ENCODE measurements around the gene IGSF22. TPM values are rescaled to one million over a fixed set of nuclear protein-coding genes. Genes with fewer than 3 reads are reported as not detected.
A peak's percentile ranks its signal among the peaks of the same experiment; 100 is the strongest.

Gene IGSF22
- total and polyA plus RNA-seq, 2 of the 8 experiments (the other 6 are each of a cell fraction or from before 2014, with no cell fraction given), result 0.14 TPM; not detected in 1

- peak in 1 of 2 experiments; percentile 97 for DNase-seq (ENCODE audit: low read depth in 1 of 2, low spot score in 2 of 2)
- Histone ChIP-seq H4K8ac (ENCODE audit: extremely low read depth, insufficient read depth, low read length) (peak within 1 kb of the TSS; percentile 81; the same call in 1 of the 2 replicates), H3K4ac (replicated peaks; ENCODE audit: insufficient read length, low read depth, low read length) (peak within 1 kb of the TSS; percentile 57), H4K5ac (ENCODE audit: insufficient read length, low read depth, low read length) (no peak within 1 kb of the TSS), H4K20me1 (replicated peaks in 1 of 2; ENCODE audit: control insufficient read depth in 1 of 2, insufficient read depth in 2 of 2, low read length in 2 of 2) (no peaks in the 10 kb centered on the region), H3K18ac (ENCODE audit: extremely low read depth, low read length) (peak within 1 kb of the TSS; percentile 71), H2BK12ac (ENCODE audit: low read depth, low read length) (no peak within 1 kb of the TSS), H3K79me2 (ENCODE audit: control insufficient read depth in 1 of 2, insufficient read depth in 2 of 2, low read length in 2 of 2) (no peaks in the 10 kb centered on the region), H4K91ac (replicated peaks; ENCODE audit: insufficient read length, low read length) (no peak within 1 kb of the TSS), H2BK5ac (ENCODE audit: low read depth, low read length) (peak within 1 kb of the TSS; percentile 77; the same call in 1 of the 2 replicates), H2AK5ac (ENCODE audit: low read depth, low read length) (peak within 1 kb of the TSS; percentile 93; the same call in 1 of the 2 replicates), H3K56ac (replicated peaks; ENCODE audit: insufficient read length, low read depth, low read length) (no peak within 1 kb of the TSS), H3K9ac (replicated peaks in 1 of 4; ENCODE audit: extremely low read depth in 1 of 4, low read depth in 3 of 4, low read length in 3 of 4) (peak within 1 kb of the TSS in 3 of 4 experiments; percentile 46 to 78 (median 68); a peak in 6 of 7 replicates), H3K79me1 (ENCODE audit: low read depth, low read length) (no peaks in the 10 kb centered on the region), H2BK20ac (ENCODE audit: low read length) (0 out of 2 replicates have a peak within 1 kb of the TSS, but pooled peaks have one; percentile 13), H3K14ac (ENCODE audit: insufficient read length) (no peak within 1 kb of the TSS), H3K27ac (ENCODE audit: low read depth, low read length) (no peak within 1 kb of the TSS), H3K4me2 (ENCODE audit: insufficient read depth in 1 of 2, low read depth in 2 of 2, low read length in 2 of 2) (peak within 1 kb of the TSS; percentile 79 to 89), H2BK15ac (ENCODE audit: low read length) (no peak within 1 kb of the TSS), H2BK120ac (replicated peaks; ENCODE audit: low read depth, low read length) (no peak within 1 kb of the TSS), H3K23me2 (ENCODE audit: low read depth, low read length) (peaks cover 8% of the 10 kb centered on the region), H3K23ac (ENCODE audit: insufficient read length) (no peak within 1 kb of the TSS), H2AFZ (ENCODE audit: low read length) (peak within 1 kb of the TSS; percentile 98), H3K4me3 (ENCODE audit: extremely low read depth in 1 of 4, insufficient read depth in 2 of 4, low read depth in 3 of 4, low read length in 4 of 4) (peak within 1 kb of the TSS; percentile 47 to 87 (median 57)), H3K27me3 (replicated peaks in 1 of 4; ENCODE audit: control insufficient read depth in 3 of 4, extremely low read depth in 1 of 4, insufficient read depth in 3 of 4, low read length in 3 of 4) (peaks cover 0 to 7% (median 5%) of the 10 kb centered on the region in 4 experiments; a peak in 5 of 7 replicates), H3K9me3 (ENCODE audit: insufficient read depth in 2 of 2, low read depth in 1 of 2, low read length in 1 of 2) (no peaks in the 10 kb centered on the region), H3K36me3 (ENCODE audit: control insufficient read depth in 2 of 4, insufficient read depth in 4 of 4, low read length in 3 of 4) (no peaks in the 10 kb centered on the region), H3K4me1 (replicated peaks in 1 of 4; ENCODE audit: control insufficient read depth in 3 of 4, insufficient read depth in 4 of 4, low read length in 3 of 4) (peaks cover 0 to 9% (median 2%) of the 10 kb centered on the region in 4 experiments; a peak in 3 of 7 replicates)
- ChIA-PET CTCF (ENCODE audit: partially characterized antibody) (interaction anchor here (1.8 to 2.0 kb wide), 3 partner anchors 23 to 29 kb away, joined by 4 to 7 read pairs (median 5); no protein-coding TSS in a partner anchor), POLR2A (ENCODE audit: partially characterized antibody) (interaction anchor here (0.8 to 1.4 kb wide), 4 partner anchors 17 to 30 kb away, joined by 3 to 6 read pairs (median 3); partner anchors contain the start of gene IGSF22)
- FAIRE-seq, result no peak
- 6% methylated on average over 37 of the region's 98 CpGs; no CpG with 5 or more reads in 1 of the 2 experiments for WGBS, 2 experiments (ENCODE audit: extremely low coverage in 1 of 2, insufficient coverage in 1 of 2, insufficient read length in 1 of 2, insufficient replicate concordance in 2 of 2, low coverage in 1 of 2, low lambda C conversion rate in 2 of 2, missing lambda C conversion rate in 1 of 2)
- no peak for TF ChIP-seq SP4 (IDR thresholded peaks at IDR 0.05; ENCODE audit: low read length)
- TF ChIP-seq POLR2A (IDR thresholded peaks at IDR 0.05; ENCODE audit: control extremely low read depth in 1 of 2, low read depth in 2 of 2, low read length in 2 of 2), result peak in 1 of 2 experiments; percentile 41; a peak in 2 of 3 replicates
- TF ChIP-seq NRF1 (IDR thresholded peaks at IDR 0.05; ENCODE audit: low read depth, low read length), result no peak
- TF ChIP-seq YY1 (IDR thresholded peaks at IDR 0.05; ENCODE audit: low read depth, low read length), result no peak
- no peak for TF ChIP-seq NANOG (IDR thresholded peaks at IDR 0.05; ENCODE audit: insufficient read depth, low read depth, low read length, poor library complexity, severe bottlenecking)
- TF ChIP-seq SRF (IDR thresholded peaks at IDR 0.05; ENCODE audit: low read depth, low read length), result no peak
- TF ChIP-seq CBX5 (IDR thresholded peaks at IDR 0.05; ENCODE audit: low read depth, low read length), result no peak
- TF ChIP-seq CEBPB (IDR thresholded peaks at IDR 0.05; ENCODE audit: low read depth, low read length), result no peak
- TF ChIP-seq SAP30 (IDR thresholded peaks at IDR 0.05; ENCODE audit: insufficient read depth, insufficient replicate concordance, low read length), result no peak
- no peak for TF ChIP-seq EZH2 (IDR thresholded peaks at IDR 0.05; ENCODE audit: low read depth, low read length, severe bottlenecking)
- TF ChIP-seq KDM5A (IDR thresholded peaks at IDR 0.05; ENCODE audit: low read length), result no peak
Measured at GRCh38 chr11:18698341-18699268, 27.4 kb downstream of the IGSF22 start, which contains the start of gene TMEM86A. Gene TMEM86A, plus strand, starts transcription at chr11:18698779. Its CDS starts 108 bp downstream, at chr11:18698887.
